Panc1 (cell line): ENCODE measurements around the gene GPR160. TPM values are rescaled to one million over a fixed set of nuclear protein-coding genes. Genes with fewer than 3 reads are reported as not detected.

Experiments used
- ATAC-seq: fragments of 200-7000 bp; cut with Tn5 transposase; 2 replicates; pipeline ENCODE4 v1.9.1; 2020; ENCODE audit warnings: mild to moderate bottlenecking, moderate library complexity
- BruUV-seq: library from RNA; stranded (reverse); fragments of 400-500 nt; replicated peaks from 2 replicates; lab custom pipeline; 2021; lab: Mats Ljungman, UMichigan
- CTCF ChIA-PET: fragments of 300-600 bp; sonication (Branson Sonifier 250); formaldehyde crosslinking; loops from one replicate; lab custom pipeline; 2022; ENCODE audit warnings: antibody characterized with exemption; lab: Charles Lee
- POLR2A ChIA-PET: fragments of 300-600 bp; sonication (Branson Sonifier 250); formaldehyde crosslinking; loops from one replicate; lab custom pipeline; 2022; ENCODE audit warnings: antibody characterized with exemption; lab: Charles Lee
- DNase-seq: peaks from one replicate; pipeline ENCODE4 v3.0.0-alpha.2; 2010; ENCODE audit warnings: low read depth, low spot score
- H3K27ac ChIP-seq: 2 replicates; pipeline ENCODE4 v1.5.1; 2011; ENCODE audit warnings: mild to moderate bottlenecking, low read length, inconsistent platforms
- H3K27me3 ChIP-seq: fragments of 200-500 bp; sonication (Bioruptor generic); 2 replicates; pipeline ENCODE4 v1.6.0; 2014; ENCODE audit warnings: low read length, inconsistent platforms; ENCODE audit not compliant: control insufficient read depth, insufficient read depth
- H3K36me3 ChIP-seq: fragments of 200-500 bp; sonication (Bioruptor generic); 2 replicates; pipeline ENCODE4 v1.5.1; 2014; ENCODE audit warnings: inconsistent platforms, mild to moderate bottlenecking, low read length, moderate library complexity; ENCODE audit not compliant: control insufficient read depth, insufficient read depth
- H3K4me1 ChIP-seq: 2 replicates; pipeline ENCODE4 v1.5.1; 2011; ENCODE audit warnings: inconsistent platforms, mild to moderate bottlenecking, low read length, moderate library complexity; ENCODE audit not compliant: control insufficient read depth, insufficient read depth
- H3K4me3 ChIP-seq, 2 experiments: 2 replicates each; pipeline ENCODE4 v1.5.1; 2011 to 2012; ENCODE audit warnings: low read depth in 2 of 2, low read length in 2 of 2, mild to moderate bottlenecking in 2 of 2, inconsistent platforms in 1 of 2, moderate library complexity in 1 of 2
- H3K9me3 ChIP-seq: fragments of 200-500 bp; sonication (Bioruptor generic); 2 replicates; pipeline ENCODE4 v1.5.1; 2014; ENCODE audit warnings: low read depth, mild to moderate bottlenecking, inconsistent platforms, low read length, moderate library complexity; ENCODE audit not compliant: control insufficient read depth, insufficient read depth
- POLR2AphosphoS5 ChIP-seq: IDR thresholded peaks from 2 replicates; pipeline ENCODE4 v1.6.1; 2012; ENCODE audit warnings: mild to moderate bottlenecking, low read depth, low read length, moderate library complexity
- SIN3A ChIP-seq: IDR thresholded peaks from 2 replicates; pipeline ENCODE4 v1.6.1; 2012; ENCODE audit warnings: low read depth, mild to moderate bottlenecking, low read length, moderate library complexity, borderline replicate concordance; ENCODE audit not compliant: insufficient read depth
- TCF7L2 ChIP-seq: IDR thresholded peaks from 2 replicates; pipeline ENCODE4 v1.6.1; 2011; ENCODE audit warnings: mild to moderate bottlenecking, low read depth, low read length, inconsistent platforms
- in situ Hi-C: cut with HindIII; loops from 2 replicates; pipeline ENCODE4 v1.10.0; 2016; ENCODE audit warnings: low sequenced_read_pairs, low pct_unique_long_range_greater_than_20kb
- intact Hi-C: fragments of 100-400 bp; cut with micrococcal nuclease; formaldehyde crosslinking; loops from one replicate; pipeline ENCODE4 v1.10.0; 2022; ENCODE audit not compliant: unreplicated experiment
- total RNA-seq: library from RNA; stranded (reverse); gene quantifications from one replicate; pipeline ENCODE4 v1.2.1, GENCODE V29; 2021; ENCODE audit not compliant: unreplicated experiment
- TF ChIP-seq, protein P1 (sequence below), 2 experiments: IDR thresholded peaks; 2 replicates each; pipeline ENCODE4 v1.6.1; 2011 to 2012; ENCODE audit warnings: low read depth in 2 of 2, control low read depth in 1 of 2, low read length in 1 of 2, mild to moderate bottlenecking in 1 of 2, moderate library complexity in 1 of 2; ENCODE audit not compliant: insufficient read depth in 1 of 2
- TF ChIP-seq, protein P2 (sequence below): fragments of 450-650 bp; IDR thresholded peaks from 2 replicates; pipeline ENCODE4 v1.5.1; 2017; ENCODE audit warnings: mild to moderate bottlenecking

The GPR160 gene
- total RNA-seq, 1 experiment from 2014 or later, result 0.18 TPM

DNA sequence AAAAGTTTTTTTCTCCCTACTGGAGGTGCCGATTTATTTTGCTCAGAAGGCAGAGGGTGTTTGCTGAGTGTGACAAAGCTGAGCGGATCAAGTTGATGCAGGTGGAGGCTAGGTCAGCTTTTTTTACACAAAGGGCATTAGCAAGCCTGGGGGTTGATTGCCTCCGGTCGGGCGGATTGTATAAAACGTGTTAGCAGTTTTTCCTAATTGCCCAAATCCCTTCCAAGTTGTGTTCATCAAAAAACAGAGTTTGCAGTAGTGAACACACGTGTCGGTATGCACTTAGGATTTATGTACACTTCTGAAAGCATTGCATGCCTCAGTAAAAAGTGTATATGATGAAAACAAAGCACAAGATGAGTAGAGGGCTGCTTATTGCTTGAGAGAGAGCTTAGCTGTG lies 2.6 kb downstream of the GPR160 start:
- Histone ChIP-seq H3K9me3 (no peaks in the 10 kb centered on the region), H3K36me3 (no peaks in the 10 kb centered on the region), H3K4me1 (no peaks in the 10 kb centered on the region), H3K4me3 (no peak overlapping the region), H3K27ac (no peak overlapping the region), H3K27me3 (peaks cover 20% of the 10 kb centered on the region)
- ATAC-seq (no peak), DNase-seq (no peak)
- TF ChIP-seq SIN3A (no peak), POLR2AphosphoS5 (no peak), TCF7L2 (no peak)
- TF ChIP-seq, protein P1, sequence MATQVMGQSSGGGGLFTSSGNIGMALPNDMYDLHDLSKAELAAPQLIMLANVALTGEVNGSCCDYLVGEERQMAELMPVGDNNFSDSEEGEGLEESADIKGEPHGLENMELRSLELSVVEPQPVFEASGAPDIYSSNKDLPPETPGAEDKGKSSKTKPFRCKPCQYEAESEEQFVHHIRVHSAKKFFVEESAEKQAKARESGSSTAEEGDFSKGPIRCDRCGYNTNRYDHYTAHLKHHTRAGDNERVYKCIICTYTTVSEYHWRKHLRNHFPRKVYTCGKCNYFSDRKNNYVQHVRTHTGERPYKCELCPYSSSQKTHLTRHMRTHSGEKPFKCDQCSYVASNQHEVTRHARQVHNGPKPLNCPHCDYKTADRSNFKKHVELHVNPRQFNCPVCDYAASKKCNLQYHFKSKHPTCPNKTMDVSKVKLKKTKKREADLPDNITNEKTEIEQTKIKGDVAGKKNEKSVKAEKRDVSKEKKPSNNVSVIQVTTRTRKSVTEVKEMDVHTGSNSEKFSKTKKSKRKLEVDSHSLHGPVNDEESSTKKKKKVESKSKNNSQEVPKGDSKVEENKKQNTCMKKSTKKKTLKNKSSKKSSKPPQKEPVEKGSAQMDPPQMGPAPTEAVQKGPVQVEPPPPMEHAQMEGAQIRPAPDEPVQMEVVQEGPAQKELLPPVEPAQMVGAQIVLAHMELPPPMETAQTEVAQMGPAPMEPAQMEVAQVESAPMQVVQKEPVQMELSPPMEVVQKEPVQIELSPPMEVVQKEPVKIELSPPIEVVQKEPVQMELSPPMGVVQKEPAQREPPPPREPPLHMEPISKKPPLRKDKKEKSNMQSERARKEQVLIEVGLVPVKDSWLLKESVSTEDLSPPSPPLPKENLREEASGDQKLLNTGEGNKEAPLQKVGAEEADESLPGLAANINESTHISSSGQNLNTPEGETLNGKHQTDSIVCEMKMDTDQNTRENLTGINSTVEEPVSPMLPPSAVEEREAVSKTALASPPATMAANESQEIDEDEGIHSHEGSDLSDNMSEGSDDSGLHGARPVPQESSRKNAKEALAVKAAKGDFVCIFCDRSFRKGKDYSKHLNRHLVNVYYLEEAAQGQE (IDR thresholded peaks at IDR 0.05; ENCODE audit: insufficient read depth in 1 of 2, low read depth in 2 of 2, low read length in 1 of 2), result no peak
- TF ChIP-seq, protein P2, sequence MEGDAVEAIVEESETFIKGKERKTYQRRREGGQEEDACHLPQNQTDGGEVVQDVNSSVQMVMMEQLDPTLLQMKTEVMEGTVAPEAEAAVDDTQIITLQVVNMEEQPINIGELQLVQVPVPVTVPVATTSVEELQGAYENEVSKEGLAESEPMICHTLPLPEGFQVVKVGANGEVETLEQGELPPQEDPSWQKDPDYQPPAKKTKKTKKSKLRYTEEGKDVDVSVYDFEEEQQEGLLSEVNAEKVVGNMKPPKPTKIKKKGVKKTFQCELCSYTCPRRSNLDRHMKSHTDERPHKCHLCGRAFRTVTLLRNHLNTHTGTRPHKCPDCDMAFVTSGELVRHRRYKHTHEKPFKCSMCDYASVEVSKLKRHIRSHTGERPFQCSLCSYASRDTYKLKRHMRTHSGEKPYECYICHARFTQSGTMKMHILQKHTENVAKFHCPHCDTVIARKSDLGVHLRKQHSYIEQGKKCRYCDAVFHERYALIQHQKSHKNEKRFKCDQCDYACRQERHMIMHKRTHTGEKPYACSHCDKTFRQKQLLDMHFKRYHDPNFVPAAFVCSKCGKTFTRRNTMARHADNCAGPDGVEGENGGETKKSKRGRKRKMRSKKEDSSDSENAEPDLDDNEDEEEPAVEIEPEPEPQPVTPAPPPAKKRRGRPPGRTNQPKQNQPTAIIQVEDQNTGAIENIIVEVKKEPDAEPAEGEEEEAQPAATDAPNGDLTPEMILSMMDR, result no peak
- in situ Hi-C loops, result no loop called here
- BruUV-seq, result no TSS peak
- CTCF ChIA-PET, result no interaction called here
- intact Hi-C loops, result no loop called here
- POLR2A ChIA-PET, result interaction anchor here (1.0 kb wide), 1 partner anchor 20 kb away, joined by 6 read pairs; no protein-coding TSS in a partner anchor

DNA sequence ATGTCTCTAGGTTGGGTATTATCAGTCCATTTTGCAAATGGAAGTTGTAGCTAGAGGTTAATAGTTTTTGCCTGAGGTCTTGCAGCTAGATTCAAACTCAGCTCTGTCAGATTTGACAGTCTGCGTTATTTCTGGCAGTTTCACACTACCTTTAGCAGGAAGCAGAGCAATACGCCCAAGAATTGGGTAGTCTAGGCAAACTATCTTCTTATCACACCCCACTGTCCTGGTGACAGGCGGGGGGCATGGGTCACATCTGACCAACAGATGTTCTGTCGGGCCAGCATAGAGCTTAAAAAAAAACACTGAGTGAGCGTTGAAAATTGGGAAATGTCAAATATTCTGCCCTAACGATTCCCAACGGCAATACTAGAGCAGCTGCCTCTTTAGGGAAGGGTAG lies 5.7 kb downstream of the GPR160 start:
- Histone ChIP-seq H3K27me3 (peaks cover 20% of the 10 kb centered on the region), H3K4me1 (no peaks in the 10 kb centered on the region), H3K4me3 (no peak overlapping the region), H3K9me3 (no peaks in the 10 kb centered on the region), H3K27ac (no peak overlapping the region), H3K36me3 (no peaks in the 10 kb centered on the region)
- CTCF ChIA-PET, result no interaction called here
- DNase-seq (no peak), ATAC-seq (no peak)
- intact Hi-C loops, result no loop called here
- no TSS peak for BruUV-seq
- in situ Hi-C loops, result no loop called here
- TF ChIP-seq, protein P1 (IDR thresholded peaks at IDR 0.05; ENCODE audit: insufficient read depth in 1 of 2, low read depth in 2 of 2, low read length in 1 of 2), result no peak
- TF ChIP-seq SIN3A (no peak), TCF7L2 (no peak), POLR2AphosphoS5 (no peak)
- TF ChIP-seq, protein P2, result no peak
- POLR2A ChIA-PET, result interaction anchor here (0.7 kb wide), 1 partner anchor 46 kb away, joined by 6 read pairs; no protein-coding TSS in a partner anchor
